ENCODE measurements around the gene ADPRM. TPM values are rescaled to one million over a fixed set of nuclear protein-coding genes. Genes with fewer than 3 reads are reported as not detected.
A peak's percentile ranks its signal among the peaks of the same experiment; 100 is the strongest.

ADPRM gene
- polyA plus RNA-seq = 33.2 TPM

DNA sequence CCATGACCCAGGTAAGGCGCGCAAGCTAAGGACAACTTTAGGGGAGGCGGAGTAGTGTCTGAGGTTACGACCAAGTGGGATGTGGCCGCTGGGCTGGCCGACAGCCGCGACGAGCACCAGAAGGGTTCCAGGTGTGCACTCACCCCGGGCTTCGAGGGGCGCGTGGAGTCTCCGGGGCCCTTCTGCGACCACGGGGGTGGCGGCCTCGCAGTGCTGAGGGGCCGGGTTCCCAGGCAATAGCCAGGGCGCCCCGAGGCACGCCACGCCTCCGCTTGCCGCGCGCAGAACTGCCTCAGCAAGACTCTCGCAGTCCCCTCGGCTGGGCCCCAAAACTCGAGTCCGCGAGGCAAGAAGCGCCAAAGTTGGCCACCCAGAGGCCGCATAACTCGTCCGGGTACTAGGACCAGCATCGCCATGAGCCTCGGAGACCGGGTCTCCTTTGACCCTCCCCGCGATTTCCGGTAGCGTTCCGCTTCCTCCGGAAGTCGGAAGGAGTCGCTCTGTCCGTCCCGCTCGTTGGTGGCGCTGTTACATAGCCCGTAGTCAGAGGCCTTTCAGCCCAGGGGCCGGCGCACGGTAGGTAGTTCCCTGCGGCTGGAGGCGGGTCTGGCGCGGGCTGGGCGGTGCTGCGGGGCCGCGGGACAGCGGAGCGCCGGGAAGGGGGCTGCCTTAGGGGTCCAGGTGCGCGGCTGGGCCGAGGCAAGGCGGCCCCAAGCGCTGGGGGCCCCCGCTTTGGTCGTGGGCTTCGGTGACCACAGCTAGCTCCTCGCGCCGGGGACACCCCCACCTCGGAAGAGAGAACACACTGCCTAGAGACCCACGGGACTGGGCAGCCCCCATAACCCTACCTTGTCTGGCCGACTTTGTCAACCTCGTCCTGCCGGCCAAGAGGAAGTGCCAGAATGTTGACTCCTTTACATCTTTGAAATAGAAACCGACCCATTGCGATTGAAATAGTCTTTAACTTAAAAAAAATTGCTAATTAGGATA is at the start of gene ADPRM, which contains the start of gene SCO1:
TSS of gene ADPRM (plus strand) at position 503 of the 990 bp plus-strand sequence. CDS start 7,333 bp downstream, outside the sequence.
TSS of gene SCO1 (minus strand) at position 442 of the 990 bp plus-strand sequence. CDS start at position 416, 26 bp downstream.
- Mint-ChIP-seq H3K9me3 (no peaks in the 10 kb centered on the region), H3K27me3 (no peaks in the 10 kb centered on the region), H3K36me3 (peaks cover 2% of the 10 kb centered on the region), H3K27ac (peak within 1 kb of the TSS; percentile 87 to 97 (median 94)), H3K4me1 (peaks cover 25 to 49% (median 38%) of the 10 kb centered on the region in 3 donors), H3K4me3 (peak within 1 kb of the TSS; percentile 93 to 98 (median 95))

DNA sequence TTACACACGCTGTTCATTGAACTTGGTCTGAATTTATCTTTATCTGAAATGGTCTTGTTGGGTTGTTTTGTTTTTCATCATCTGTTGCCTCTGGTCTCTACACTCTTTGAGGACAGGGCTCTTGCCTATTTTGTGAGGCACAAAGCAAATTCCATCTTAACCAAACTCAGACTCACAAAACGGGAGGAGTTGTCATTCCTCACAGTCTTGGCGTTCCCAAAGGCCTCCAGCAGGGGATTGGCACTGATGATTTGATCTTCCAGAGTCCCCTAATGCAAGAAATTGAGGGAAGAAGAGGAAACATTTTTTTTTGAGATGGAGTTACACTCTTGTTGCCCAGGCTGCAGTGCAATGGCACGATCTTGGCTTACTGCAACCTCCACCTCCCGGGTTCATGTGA is 49.0 kb upstream of the ADPRM start:
- Mint-ChIP-seq H3K27me3 (no peaks in the 10 kb centered on the region), H3K4me3 (no peak overlapping the region), H3K27ac (peak overlapping the region in 1 of 3 donors; percentile 9)

DNA sequence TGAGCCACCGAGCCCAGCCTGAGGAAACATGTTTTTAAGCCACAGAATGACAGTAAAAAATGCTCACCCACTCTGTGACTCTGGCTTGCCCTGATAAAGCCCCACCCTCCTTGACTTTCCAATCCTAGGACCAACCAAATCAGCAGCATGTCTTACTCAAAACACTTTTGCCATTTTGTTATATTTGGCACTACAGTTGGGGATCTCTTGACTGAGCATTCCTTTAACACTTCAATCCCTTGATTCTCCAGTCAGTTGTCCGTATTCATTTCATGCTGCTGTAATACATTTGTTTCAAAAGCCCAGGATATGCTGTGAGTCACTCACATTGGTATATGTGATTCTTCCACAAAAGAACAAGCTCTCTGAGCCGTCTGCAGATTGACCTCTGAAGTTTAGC is 48.4 kb upstream of the ADPRM start:
- peaks cover 4 to 5% (median 4%) of the 10 kb centered on the region in 3 donors for H3K4me1 Mint-ChIP-seq
- H3K27me3 Mint-ChIP-seq = no peaks in the 10 kb centered on the region
- no peak overlapping the region for H3K27ac Mint-ChIP-seq
- H3K9me3 Mint-ChIP-seq = no peaks in the 10 kb centered on the region
- peaks cover 1% of the 10 kb centered on the region for H3K36me3 Mint-ChIP-seq
- H3K4me3 Mint-ChIP-seq = no peak overlapping the region

More for the DNA sequence above, 49.0 kb upstream of the ADPRM start:
- Mint-ChIP-seq H3K4me1 (peaks cover 3 to 5% (median 4%) of the 10 kb centered on the region in 3 donors), H3K9me3 (no peaks in the 10 kb centered on the region), H3K36me3 (peaks cover 1% of the 10 kb centered on the region)

- H3K4me1 Mint-ChIP-seq = peaks cover 4 to 5% (median 4%) of the 10 kb centered on the region in 3 donors
- H3K36me3 Mint-ChIP-seq = peaks cover 1% of the 10 kb centered on the region
- H3K4me3 Mint-ChIP-seq = no peak overlapping the region
- no peaks in the 10 kb centered on the region for H3K9me3 Mint-ChIP-seq
- no peaks in the 10 kb centered on the region for H3K27me3 Mint-ChIP-seq
- no peak overlapping the region for H3K27ac Mint-ChIP-seq
Measured at GRCh38 chr17:10649602-10650001, 47.8 kb upstream of the ADPRM start.

GRCh38 chr17:10651927-10652326 is 45.5 kb upstream of the ADPRM start:
- no peak overlapping the region for H3K27ac Mint-ChIP-seq
- no peaks in the 10 kb centered on the region for H3K27me3 Mint-ChIP-seq
- H3K4me1 Mint-ChIP-seq = peaks cover 0 to 4% (median 1%) of the 10 kb centered on the region in 3 donors
- no peaks in the 10 kb centered on the region for H3K36me3 Mint-ChIP-seq
- H3K4me3 Mint-ChIP-seq = no peak overlapping the region
- H3K9me3 Mint-ChIP-seq = no peaks in the 10 kb centered on the region

DNA sequence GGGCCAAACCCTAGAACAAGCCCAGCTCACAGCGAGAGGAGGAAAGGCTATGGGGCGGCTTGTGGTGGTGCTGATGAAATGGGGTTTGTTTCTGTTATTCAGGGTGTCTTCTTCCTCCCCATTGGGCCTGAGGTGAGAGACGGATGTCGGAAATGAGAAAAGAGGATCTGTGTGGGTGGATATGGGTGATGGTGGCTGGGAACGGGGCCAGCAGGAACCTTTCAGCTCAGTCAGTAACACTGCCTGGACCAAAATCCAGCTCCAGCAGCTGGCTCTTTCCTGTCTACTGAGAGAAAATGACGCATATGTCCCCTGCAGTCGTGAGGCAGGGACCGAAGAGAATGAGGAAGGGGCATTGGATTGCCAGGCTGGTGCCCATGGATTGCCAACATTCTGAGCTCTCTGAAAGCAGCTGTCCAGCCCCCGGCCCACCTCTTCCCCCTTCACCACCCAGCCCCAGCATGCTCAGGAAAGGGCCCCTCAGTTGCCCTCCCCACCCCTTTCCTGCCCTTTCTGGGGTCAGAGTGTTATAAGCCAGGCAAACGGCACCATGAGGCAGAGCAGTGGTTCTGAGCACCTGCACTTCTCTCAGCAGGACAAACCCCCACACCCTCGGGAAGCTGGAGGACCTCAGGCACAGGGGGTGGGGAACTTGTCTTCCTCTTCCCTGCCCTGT is 44.3 kb upstream of the ADPRM start:
- Mint-ChIP-seq H3K9me3 (no peaks in the 10 kb centered on the region), H3K4me3 (no peak overlapping the region), H3K27me3 (no peaks in the 10 kb centered on the region), H3K4me1 (peaks cover 0 to 4% (median 1%) of the 10 kb centered on the region in 3 donors), H3K27ac (no peak overlapping the region), H3K36me3 (no peaks in the 10 kb centered on the region)

DNA sequence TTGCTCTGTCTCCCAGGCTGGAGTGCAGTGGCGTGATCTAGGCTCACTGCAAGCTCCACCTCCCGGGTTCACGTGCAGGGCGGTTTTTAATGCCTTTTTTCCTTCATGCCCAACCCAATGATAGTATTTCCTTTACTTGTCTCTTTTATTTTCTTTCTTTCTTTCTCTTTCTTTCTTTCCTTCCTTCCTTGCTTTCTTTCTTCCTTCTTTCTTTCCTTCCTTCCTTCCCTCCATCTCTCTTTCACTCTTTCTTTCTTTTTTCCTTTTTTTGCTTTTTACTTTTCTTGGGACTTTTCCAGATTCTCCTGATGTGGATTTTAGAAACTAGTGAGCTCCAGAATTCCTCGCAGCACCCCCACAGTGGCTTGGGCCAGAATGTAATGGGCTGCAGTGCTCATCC is 43.4 kb upstream of the ADPRM start:
- Mint-ChIP-seq H3K27me3 (no peaks in the 10 kb centered on the region), H3K9me3 (no peaks in the 10 kb centered on the region), H3K36me3 (peaks cover 3% of the 10 kb centered on the region), H3K27ac (no peak overlapping the region), H3K4me1 (peaks cover 0 to 4% (median 1%) of the 10 kb centered on the region in 3 donors), H3K4me3 (peak overlapping the region in 1 of 4 donors; percentile 68)

DNA sequence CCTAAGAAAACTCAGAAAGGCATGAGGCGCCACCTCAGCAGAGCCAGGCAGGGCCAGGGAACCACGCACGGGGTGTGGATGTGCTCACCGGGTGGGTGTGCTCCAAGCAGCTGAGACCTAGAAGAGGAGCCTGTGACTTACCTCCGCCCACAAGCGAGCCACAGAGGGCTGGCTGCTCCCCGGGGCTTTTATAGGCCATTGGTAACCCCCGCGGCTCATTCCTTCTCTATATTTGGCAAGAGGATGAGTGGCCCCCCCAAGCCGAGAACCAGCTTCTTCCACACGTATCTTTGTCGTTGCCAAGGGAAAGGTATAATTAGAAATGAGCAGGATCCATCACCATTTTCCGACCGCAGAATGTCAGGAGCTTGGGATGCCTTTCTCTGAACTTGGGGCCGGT is 40.2 kb upstream of the ADPRM start, which contains the start of gene MYH3:
TSS of gene MYH3 (minus strand) at position 162 of the 400 bp plus-strand sequence. CDS start 2,245 bp downstream, outside the sequence.
- Mint-ChIP-seq H3K27me3 (no peaks in the 10 kb centered on the region), H3K27ac (no peak within 1 kb of the TSS), H3K4me3 (no peak within 1 kb of the TSS), H3K4me1 (peaks cover 0 to 4% (median 0%) of the 10 kb centered on the region in 3 donors), H3K36me3 (peaks cover 4% of the 10 kb centered on the region), H3K9me3 (no peaks in the 10 kb centered on the region)

DNA sequence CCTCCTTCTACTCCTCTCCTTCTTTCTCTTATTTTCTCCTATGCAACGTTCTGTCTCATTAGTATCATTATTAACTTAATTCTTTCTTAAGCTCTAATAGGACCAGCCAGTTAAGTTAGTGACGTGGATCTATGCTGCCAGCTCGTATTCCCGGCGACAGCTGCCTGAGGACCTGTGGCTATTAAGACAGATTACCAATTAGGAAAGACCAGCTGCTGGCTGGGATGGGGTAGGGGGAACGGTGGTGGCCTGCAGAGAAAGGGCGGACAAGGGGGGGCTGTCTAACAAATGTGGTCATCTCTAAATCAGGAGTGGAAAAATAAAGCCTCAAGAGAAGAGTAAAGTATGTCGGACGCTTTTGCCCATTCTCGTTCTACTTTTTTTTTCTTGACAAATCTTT is 39.5 kb upstream of the ADPRM start:
- Mint-ChIP-seq H3K36me3 (peaks cover 5% of the 10 kb centered on the region), H3K4me1 (peaks cover 0 to 3% (median 0%) of the 10 kb centered on the region in 3 donors), H3K4me3 (no peak overlapping the region), H3K9me3 (no peaks in the 10 kb centered on the region), H3K27me3 (no peaks in the 10 kb centered on the region), H3K27ac (no peak overlapping the region)

- Mint-ChIP-seq H3K9me3 (no peaks in the 10 kb centered on the region), H3K27ac (no peak overlapping the region), H3K4me3 (no peak overlapping the region), H3K4me1 (no peaks in the 10 kb centered on the region), H3K36me3 (peaks cover 18% of the 10 kb centered on the region), H3K27me3 (no peaks in the 10 kb centered on the region)
Measured at GRCh38 chr17:10661437-10661836, 36.0 kb upstream of the ADPRM start.

DNA sequence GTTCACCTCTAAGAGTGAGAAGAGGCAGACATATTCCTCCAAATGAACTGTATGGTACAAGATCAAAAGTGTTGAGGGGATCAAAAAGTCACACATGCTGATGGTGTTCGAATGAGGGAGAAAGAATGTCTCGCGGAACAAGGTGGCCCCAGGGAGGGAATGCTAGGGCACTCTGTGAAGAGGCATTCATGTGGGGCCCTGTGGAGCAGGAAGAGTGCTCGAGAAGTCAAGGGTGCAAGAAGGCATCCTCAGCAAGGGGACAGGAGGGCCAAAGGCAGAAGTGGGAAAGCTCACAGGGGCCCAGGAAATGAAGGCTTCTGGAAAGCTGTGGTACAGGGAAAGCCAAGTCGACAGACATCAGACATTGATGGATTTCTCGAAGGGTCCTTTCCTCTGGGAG is 34.2 kb upstream of the ADPRM start:
- H3K36me3 Mint-ChIP-seq = peaks cover 18% of the 10 kb centered on the region
- no peak overlapping the region for H3K4me3 Mint-ChIP-seq
- no peak overlapping the region for H3K27ac Mint-ChIP-seq
- H3K27me3 Mint-ChIP-seq = no peaks in the 10 kb centered on the region
- H3K4me1 Mint-ChIP-seq = no peaks in the 10 kb centered on the region
- H3K9me3 Mint-ChIP-seq = no peaks in the 10 kb centered on the region

DNA sequence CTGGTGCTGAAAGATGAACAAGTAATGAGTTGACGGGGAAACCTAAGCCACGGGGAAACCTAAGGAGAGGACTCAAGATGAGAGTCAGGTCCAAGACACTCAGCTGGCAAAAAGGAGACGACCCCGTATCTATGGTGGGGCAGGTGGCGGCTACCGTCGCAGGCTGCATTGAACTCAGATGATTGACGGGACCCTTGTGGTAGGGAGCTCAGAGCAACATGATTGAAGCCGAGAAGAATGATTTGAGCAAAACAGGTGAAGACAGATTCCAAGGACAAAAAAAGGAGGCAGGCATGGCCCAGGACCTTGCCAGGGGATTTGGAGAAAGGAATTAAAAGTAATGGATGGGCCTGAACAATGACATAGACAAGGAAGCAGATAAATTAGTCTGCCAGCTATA is 32.8 kb upstream of the ADPRM start:
- Mint-ChIP-seq H3K27ac (no peak overlapping the region), H3K4me3 (no peak overlapping the region), H3K9me3 (no peaks in the 10 kb centered on the region), H3K27me3 (no peaks in the 10 kb centered on the region), H3K4me1 (no peaks in the 10 kb centered on the region), H3K36me3 (peaks cover 15% of the 10 kb centered on the region)

GRCh38 chr17:10666906-10667305 is 30.5 kb upstream of the ADPRM start:
- Mint-ChIP-seq H3K36me3 (peaks cover 15% of the 10 kb centered on the region), H3K4me1 (no peaks in the 10 kb centered on the region), H3K27me3 (no peaks in the 10 kb centered on the region), H3K4me3 (no peak overlapping the region), H3K9me3 (no peaks in the 10 kb centered on the region), H3K27ac (no peak overlapping the region)

DNA sequence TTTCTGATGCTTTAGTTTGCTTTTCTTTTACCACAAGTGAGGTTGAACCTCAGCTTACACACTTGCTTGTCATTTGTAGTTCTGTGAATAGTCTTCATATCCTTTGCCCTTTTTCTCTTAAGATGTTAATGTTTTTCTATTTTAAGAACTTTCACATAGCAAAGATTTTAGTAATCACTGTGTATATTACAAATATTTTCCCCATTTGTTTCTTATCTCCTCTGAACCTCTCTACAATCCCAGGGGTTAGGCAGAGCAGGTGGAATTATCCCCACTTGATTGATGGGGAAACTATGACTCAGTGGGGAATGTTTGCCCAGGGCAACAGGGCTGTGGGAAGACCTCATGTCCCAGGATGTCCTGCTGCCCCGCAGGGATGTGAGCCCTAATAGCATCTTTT is 28.6 kb upstream of the ADPRM start:
- Mint-ChIP-seq H3K27me3 (no peaks in the 10 kb centered on the region), H3K27ac (no peak overlapping the region), H3K9me3 (no peaks in the 10 kb centered on the region), H3K4me3 (no peak overlapping the region), H3K4me1 (no peaks in the 10 kb centered on the region), H3K36me3 (peaks cover 11% of the 10 kb centered on the region)

- Mint-ChIP-seq H3K4me3 (no peak overlapping the region), H3K27ac (no peak overlapping the region), H3K27me3 (no peaks in the 10 kb centered on the region), H3K9me3 (no peaks in the 10 kb centered on the region), H3K4me1 (no peaks in the 10 kb centered on the region), H3K36me3 (peaks cover 6% of the 10 kb centered on the region)
Measured at GRCh38 chr17:10673312-10673711, 24.1 kb upstream of the ADPRM start.

Measured in IgD-negative memory B cell (primary cell).